Ishikawa (cell line): ENCODE results near the gene LAMC1.

Experiments
- CEBPB ChIP-seq: IDR thresholded peaks from 2 replicates; pipeline ENCODE4 v1.6.1; 2012
- CREB1 ChIP-seq: IDR thresholded peaks from 2 replicates; pipeline ENCODE4 v1.6.1; 2012; ENCODE audit warnings: low read depth
- EGR1 ChIP-seq: IDR thresholded peaks from 2 replicates; pipeline ENCODE4 v1.6.1; 2012
- EP300 ChIP-seq: IDR thresholded peaks from 2 replicates; pipeline ENCODE4 v1.6.1; 2012; ENCODE audit warnings: borderline replicate concordance
- FOXM1 ChIP-seq: IDR thresholded peaks from 2 replicates; pipeline ENCODE4 v1.6.1; 2012; ENCODE audit warnings: low read depth, borderline replicate concordance
- MAX ChIP-seq: IDR thresholded peaks from 2 replicates; pipeline ENCODE4 v1.6.1; 2012
- NFIC ChIP-seq: IDR thresholded peaks from 2 replicates; pipeline ENCODE4 v1.6.1; 2012
- RAD21 ChIP-seq: IDR thresholded peaks from 2 replicates; pipeline ENCODE4 v1.6.1; 2012; ENCODE audit warnings: low read depth
- REST ChIP-seq: IDR thresholded peaks from 2 replicates; pipeline ENCODE4 v1.6.1; 2012; ENCODE audit warnings: low read depth, mild to moderate bottlenecking
- TAF1 ChIP-seq: IDR thresholded peaks from 2 replicates; pipeline ENCODE4 v1.6.1; 2012; ENCODE audit warnings: low read depth, mild to moderate bottlenecking
- TCF12 ChIP-seq: IDR thresholded peaks from 2 replicates; pipeline ENCODE4 v1.6.1; 2012; ENCODE audit warnings: low read depth
- TEAD4 ChIP-seq: IDR thresholded peaks from 2 replicates; pipeline ENCODE4 v1.6.1; 2012
- YY1 ChIP-seq: IDR thresholded peaks from 2 replicates; pipeline ENCODE4 v1.6.1; 2012; ENCODE audit warnings: low read depth
- ZBTB7A ChIP-seq: IDR thresholded peaks from 2 replicates; pipeline ENCODE4 v1.6.1; 2012; ENCODE audit warnings: low read depth
- TF ChIP-seq, protein P1 (sequence below): IDR thresholded peaks from 2 replicates; pipeline ENCODE4 v1.6.1; 2012

Gene LAMC1

GRCh38 chr1:183159960-183160359 is 136.7 kb downstream of the LAMC1 start:
- peak; percentile 91 for TF ChIP-seq TCF12
- no peak; the same call in 1 of the 2 replicates for TF ChIP-seq EGR1
- TF ChIP-seq YY1: peak; percentile 81; the same call in 1 of the 2 replicates
- TF ChIP-seq FOXM1: peak; percentile 75
- peak; percentile 26; the same call in 1 of the 2 replicates for TF ChIP-seq CEBPB
- no peak for TF ChIP-seq REST
- peak; percentile 36 for TF ChIP-seq RAD21
- TF ChIP-seq, protein P1, sequence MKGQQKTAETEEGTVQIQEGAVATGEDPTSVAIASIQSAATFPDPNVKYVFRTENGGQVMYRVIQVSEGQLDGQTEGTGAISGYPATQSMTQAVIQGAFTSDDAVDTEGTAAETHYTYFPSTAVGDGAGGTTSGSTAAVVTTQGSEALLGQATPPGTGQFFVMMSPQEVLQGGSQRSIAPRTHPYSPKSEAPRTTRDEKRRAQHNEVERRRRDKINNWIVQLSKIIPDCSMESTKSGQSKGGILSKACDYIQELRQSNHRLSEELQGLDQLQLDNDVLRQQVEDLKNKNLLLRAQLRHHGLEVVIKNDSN: peak; percentile 58; the same call in 1 of the 2 replicates
- TF ChIP-seq EP300: peak; percentile 85
- peak; percentile 94 for TF ChIP-seq MAX
- no peak for TF ChIP-seq ZBTB7A
- peak; percentile 83 for TF ChIP-seq NFIC
- peak; percentile 48; the same call in 1 of the 2 replicates for TF ChIP-seq TAF1
- TF ChIP-seq TEAD4: peak; percentile 76
- peak; percentile 62; the same call in 1 of the 2 replicates for TF ChIP-seq CREB1

- TF ChIP-seq EGR1 (no peak), NFIC (no peak), REST (no peak), FOXM1 (no peak), TEAD4 (no peak), EP300 (no peak), MAX (no peak), TAF1 (no peak), YY1 (no peak), ZBTB7A (no peak)
- TF ChIP-seq, protein P1: no peak
Measured at GRCh38 chr1:183161391-183161790, 138.2 kb downstream of the LAMC1 start.

- peak; percentile 31; the same call in 1 of the 2 replicates for TF ChIP-seq MAX
- TF ChIP-seq, protein P1: no peak
Measured at GRCh38 chr1:183163316-183163715, 140.1 kb downstream of the LAMC1 start.

DNA sequence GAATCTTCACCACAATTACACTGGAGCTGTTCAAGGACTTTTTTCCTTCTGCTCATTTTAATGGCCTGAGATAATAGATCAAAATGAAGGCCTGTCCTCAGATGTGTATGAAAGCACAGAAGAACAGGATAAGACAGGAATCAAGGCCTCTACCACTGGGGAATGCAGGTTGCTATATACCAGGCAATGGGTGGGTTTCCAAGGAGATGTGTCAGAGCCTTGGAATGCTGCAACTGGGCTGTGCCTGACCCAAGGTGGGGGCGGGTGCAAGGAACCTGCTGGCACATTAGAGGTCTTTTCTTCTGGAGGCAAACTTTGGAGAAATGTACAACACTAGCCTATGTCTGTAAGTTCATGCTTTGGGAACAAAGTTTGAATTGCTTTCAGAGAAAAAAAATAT is 141.1 kb downstream of the LAMC1 start:
- TF ChIP-seq NFIC (peak; percentile 69; the same call in 1 of the 2 replicates), TEAD4 (peak; percentile 98), CREB1 (no peak), FOXM1 (peak; percentile 72; the same call in 1 of the 2 replicates), MAX (peak; percentile 45; the same call in 1 of the 2 replicates), REST (no peak), TCF12 (peak; percentile 83), RAD21 (peak; percentile 31), CEBPB (peak; percentile 52; the same call in 1 of the 2 replicates), YY1 (no peak), ZBTB7A (no peak), TAF1 (peak; percentile 31; the same call in 1 of the 2 replicates), EGR1 (peak; percentile 80), EP300 (peak; percentile 91)
- TF ChIP-seq, protein P1: no peak
